Smooth muscle cell (in vitro differentiated cells): ENCODE results near the gene KITLG. TPM values are rescaled to one million over a fixed set of nuclear protein-coding genes. Genes with fewer than 3 reads are reported as not detected.

Experiments used
- DNase-seq: peaks from one replicate; lab custom pipeline; 2025; ENCODE audit not compliant: unreplicated experiment; lab: John Stamatoyannopoulos, UW
- H2AFZ ChIP-seq: fragments of 200-600 bp; sonication (generic); 2 replicates; pipeline ENCODE4 v1.6.0; 2016; ENCODE audit warnings: antibody characterized with exemption, low read depth, mild to moderate bottlenecking
- H3F3A ChIP-seq: fragments of 200-600 bp; sonication (generic); 2 replicates; pipeline ENCODE4 v1.6.0; 2017; ENCODE audit warnings: antibody characterized with exemption, low read depth
- H3K27ac ChIP-seq: fragments of 200-600 bp; sonication (generic); 2 replicates; pipeline ENCODE4 v1.5.1; 2016; ENCODE audit warnings: low read depth, mild to moderate bottlenecking
- H3K27me3 ChIP-seq: fragments of 200-600 bp; sonication (generic); 2 replicates; pipeline ENCODE4 v1.6.1; 2016; ENCODE audit warnings: low read depth, mild to moderate bottlenecking
- H3K36me3 ChIP-seq: fragments of 200-600 bp; sonication (generic); 2 replicates; pipeline ENCODE4 v1.5.1; 2016; ENCODE audit warnings: low read depth
- H3K4me1 ChIP-seq: fragments of 200-600 bp; sonication (generic); 2 replicates; pipeline ENCODE4 v1.5.1; 2016; ENCODE audit warnings: low read depth
- H3K4me2 ChIP-seq: fragments of 200-600 bp; sonication (generic); 2 replicates; pipeline ENCODE4 v1.6.0; 2016; ENCODE audit warnings: mild to moderate bottlenecking
- H3K4me3 ChIP-seq: fragments of 200-600 bp; sonication (generic); 2 replicates; pipeline ENCODE4 v1.5.1; 2016; ENCODE audit warnings: mild to moderate bottlenecking
- H3K79me2 ChIP-seq: fragments of 200-600 bp; sonication (generic); 2 replicates; pipeline ENCODE4 v1.6.0; 2016; ENCODE audit warnings: low read depth, mild to moderate bottlenecking
- H3K9ac ChIP-seq: fragments of 200-600 bp; sonication (generic); 2 replicates; pipeline ENCODE4 v1.6.0; 2016; ENCODE audit warnings: low read depth
- H3K9me3 ChIP-seq: fragments of 200-600 bp; sonication (generic); replicated peaks from 2 replicates; pipeline ENCODE4 v1.5.1; 2016; ENCODE audit warnings: low read depth
- H4K20me1 ChIP-seq: fragments of 200-600 bp; sonication (generic); 2 replicates; pipeline ENCODE4 v1.6.0; 2016; ENCODE audit warnings: low read depth
- CTCF ChIP-seq: fragments of 200-600 bp; sonication (generic); IDR thresholded peaks from 2 replicates; pipeline ENCODE4 v1.5.1; 2017; ENCODE audit warnings: borderline replicate concordance, mild to moderate bottlenecking, antibody characterized with exemption; ENCODE audit not compliant: insufficient read depth, poor library complexity, severe bottlenecking
- WGBS: methylation state at CpG from one replicate; pipeline ENCODE4 v1.1.7; 2016; ENCODE audit warnings: low lambda C conversion rate; 5-methylcytosine and 5-hydroxymethylcytosine counted together
- polyA plus RNA-seq: library from polyadenylated mRNA; unstranded; fragments of >200 nt; fragmentation: Nextera tagmentation; extraction: Ambion mirVana; gene quantifications from 2 replicates; pipeline ENCODE4 v1.2.1, GENCODE V29; 2016
- total RNA-seq: library from RNA; depleted of rRNA; stranded (reverse); fragments of >200 nt; gene quantifications from 2 replicates; pipeline ENCODE4 v1.2.3, GENCODE V29; 2014

Gene KITLG
- total and polyA plus RNA-seq, 2 experiments from 2014 or later = 2.1 to 8.0 TPM

DNA sequence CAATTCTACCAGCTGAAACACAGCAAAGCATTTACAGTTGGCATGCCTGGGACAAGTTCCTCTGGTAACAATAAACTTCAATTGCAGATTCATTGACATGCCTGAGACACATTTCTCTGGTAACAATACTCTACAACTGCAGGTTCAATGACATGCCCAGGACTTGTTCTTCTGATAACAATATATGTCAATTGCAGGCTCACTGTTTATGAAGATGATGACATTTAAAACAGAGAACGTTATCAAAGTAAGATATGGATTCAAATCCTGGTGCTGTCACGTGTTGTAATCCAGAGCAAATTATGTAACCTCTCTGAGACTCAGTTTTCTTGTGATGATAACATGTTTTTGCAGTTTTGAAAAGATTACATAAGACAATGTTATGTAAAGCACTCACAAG, 20.5 kb downstream of the KITLG start:
- no peaks in the 10 kb centered on the region for H3K36me3 ChIP-seq
- no peak overlapping the region for H3K27ac ChIP-seq
- H3K4me1 ChIP-seq = peaks cover 5% of the 10 kb centered on the region
- no peak overlapping the region for H3K9ac ChIP-seq
- H4K20me1 ChIP-seq = no peaks in the 10 kb centered on the region
- no peak overlapping the region for H3K4me3 ChIP-seq
- no peaks in the 10 kb centered on the region for H3K27me3 ChIP-seq
- no peak for TF ChIP-seq CTCF
- no peaks in the 10 kb centered on the region for H3K79me2 ChIP-seq
- H3F3A ChIP-seq = peaks cover 5% of the 10 kb centered on the region
- peak overlapping the region; percentile 46 for H2AFZ ChIP-seq
- WGBS = 51% methylated on average over 2 of the region's 2 CpGs
- no peaks in the 10 kb centered on the region for H3K9me3 ChIP-seq
- DNase-seq = no peak
- H3K4me2 ChIP-seq = no peak overlapping the region

GRCh38 chr12:88559199-88559598, 21.1 kb downstream of the KITLG start:
- no peak for TF ChIP-seq CTCF
- Histone ChIP-seq H3K4me1 (peaks cover 4% of the 10 kb centered on the region), H3K36me3 (no peaks in the 10 kb centered on the region), H3K27me3 (no peaks in the 10 kb centered on the region), H3K27ac (no peak overlapping the region), H3K79me2 (no peaks in the 10 kb centered on the region), H2AFZ (peak overlapping the region; percentile 46), H3K4me3 (no peak overlapping the region), H3K4me2 (no peak overlapping the region), H3K9ac (no peak overlapping the region), H4K20me1 (no peaks in the 10 kb centered on the region), H3K9me3 (no peaks in the 10 kb centered on the region), H3F3A (no peaks in the 10 kb centered on the region)
- no peak for DNase-seq
- WGBS = 58% methylated on average over 7 of the region's 7 CpGs

GRCh38 chr12:88558340-88558867, 21.9 kb downstream of the KITLG start:
- Histone ChIP-seq H3K9ac (no peak overlapping the region), H3K9me3 (no peaks in the 10 kb centered on the region), H3F3A (peaks cover 2% of the 10 kb centered on the region), H4K20me1 (no peaks in the 10 kb centered on the region), H3K79me2 (no peaks in the 10 kb centered on the region), H2AFZ (no peak overlapping the region), H3K4me3 (no peak overlapping the region), H3K27ac (no peak overlapping the region), H3K36me3 (no peaks in the 10 kb centered on the region), H3K27me3 (no peaks in the 10 kb centered on the region), H3K4me2 (no peak overlapping the region), H3K4me1 (peaks cover 12% of the 10 kb centered on the region)
- WGBS = 93% methylated on average over 3 of the region's 3 CpGs
- no peak for DNase-seq
- TF ChIP-seq CTCF = no peak

DNA sequence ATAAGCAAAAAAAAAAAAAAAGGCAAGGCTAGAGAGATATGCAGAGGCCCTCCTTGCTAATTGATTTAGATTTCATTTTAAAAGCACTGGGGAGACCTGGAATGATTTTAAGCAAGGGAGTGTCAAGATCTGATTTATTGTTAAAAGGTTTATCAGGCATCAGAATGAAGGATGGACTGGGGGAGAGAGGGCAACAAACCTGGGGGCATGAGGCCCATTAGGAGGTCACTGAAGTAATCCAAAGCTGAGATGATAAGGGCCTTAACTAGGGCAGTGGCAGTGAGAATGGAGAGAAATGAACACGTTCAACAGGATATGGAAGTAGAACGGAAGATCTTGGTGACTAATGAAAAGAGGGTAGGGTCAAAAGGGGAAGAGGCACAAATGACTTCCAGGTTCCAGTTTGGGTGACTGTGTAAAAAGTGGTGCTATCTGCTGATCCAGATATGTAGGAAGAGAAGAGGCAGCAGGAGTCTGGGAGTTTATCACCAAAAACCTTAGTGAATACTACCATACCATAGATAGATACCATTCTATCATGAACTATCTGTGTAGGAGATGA, 24.0 kb downstream of the KITLG start:
- Histone ChIP-seq H3K4me1 (peaks cover 23% of the 10 kb centered on the region), H2AFZ (no peak overlapping the region), H3K9ac (no peak overlapping the region), H4K20me1 (no peaks in the 10 kb centered on the region), H3K4me3 (no peak overlapping the region), H3K4me2 (no peak overlapping the region), H3K27ac (no peak overlapping the region), H3K79me2 (no peaks in the 10 kb centered on the region), H3K9me3 (no peaks in the 10 kb centered on the region), H3K27me3 (no peaks in the 10 kb centered on the region), H3F3A (peaks cover 12% of the 10 kb centered on the region), H3K36me3 (no peaks in the 10 kb centered on the region)
- 79% methylated on average over 2 of the region's 2 CpGs for WGBS
- no peak for TF ChIP-seq CTCF
- DNase-seq = no peak
